MM.1S (cell line): Measurements from ENCODE around the gene FSD1.

Experiments used
- DNase-seq: peaks from one replicate; pipeline ENCODE4 v3.0.0-alpha.2; 2015
- H2AFZ ChIP-seq: fragments of 300-600 bp; sonication (generic); 2 replicates; pipeline ENCODE4 v1.6.0; 2016; ENCODE audit warnings: antibody characterized with exemption, low read length
- H3F3A ChIP-seq: fragments of 300-600 bp; sonication (generic); 2 replicates; pipeline ENCODE4 v1.6.1; 2016; ENCODE audit warnings: mild to moderate bottlenecking, antibody characterized with exemption, low read length, moderate library complexity, mixed read lengths; ENCODE audit not compliant: insufficient read depth
- H3K27ac ChIP-seq: fragments of 300-600 bp; sonication (generic); 2 replicates; pipeline ENCODE4 v1.5.1; 2016; ENCODE audit warnings: mild to moderate bottlenecking, low read length
- H3K27me3 ChIP-seq: fragments of 300-600 bp; sonication (generic); replicated peaks from 2 replicates; pipeline ENCODE4 v1.6.0; 2016; ENCODE audit warnings: low read length; ENCODE audit not compliant: insufficient read depth
- H3K36me3 ChIP-seq: fragments of 300-600 bp; sonication (generic); replicated peaks from 2 replicates; pipeline ENCODE4 v1.6.1; 2016; ENCODE audit warnings: mild to moderate bottlenecking, low read length, mixed read lengths; ENCODE audit not compliant: insufficient read depth
- H3K4me1 ChIP-seq: fragments of 300-600 bp; sonication (generic); 2 replicates; pipeline ENCODE4 v1.6.1; 2016; ENCODE audit warnings: low read length, mixed read lengths
- H3K4me2 ChIP-seq: fragments of 300-600 bp; sonication (generic); 2 replicates; pipeline ENCODE4 v1.6.0; 2016; ENCODE audit warnings: low read depth, low read length
- H3K4me3 ChIP-seq: fragments of 300-600 bp; sonication (generic); 2 replicates; pipeline ENCODE4 v1.5.1; 2016; ENCODE audit warnings: low read length, mixed read lengths
- H3K79me2 ChIP-seq: fragments of 300-600 bp; sonication (generic); 2 replicates; pipeline ENCODE4 v1.6.1; 2016; ENCODE audit warnings: mixed run types, low read length, mixed read lengths
- H3K9ac ChIP-seq: fragments of 300-600 bp; sonication (generic); 2 replicates; pipeline ENCODE4 v1.6.1; 2016; ENCODE audit warnings: low read length, mixed read lengths
- H3K9me2 ChIP-seq: fragments of 300-600 bp; sonication (generic); replicated peaks from 2 replicates; pipeline ENCODE4 v1.6.1; 2016; ENCODE audit warnings: mild to moderate bottlenecking, low read length, mixed read lengths; ENCODE audit not compliant: insufficient read depth
- H3K9me3 ChIP-seq: fragments of 300-600 bp; sonication (generic); replicated peaks from 2 replicates; pipeline ENCODE4 v1.6.1; 2016; ENCODE audit warnings: mild to moderate bottlenecking, low read length, mixed read lengths; ENCODE audit not compliant: insufficient read depth
- H4K20me1 ChIP-seq: fragments of 300-600 bp; sonication (generic); 2 replicates; pipeline ENCODE4 v1.6.1; 2016; ENCODE audit warnings: mild to moderate bottlenecking, low read length, moderate library complexity, mixed read lengths; ENCODE audit not compliant: insufficient read depth
- CTCF ChIP-seq: fragments of 300-600 bp; sonication (generic); IDR thresholded peaks from 2 replicates; pipeline ENCODE4 v1.5.1; 2016; ENCODE audit warnings: antibody characterized with exemption, low read length, mixed read lengths
- EZH2 ChIP-seq: fragments of 300-600 bp; sonication (generic); optimal IDR thresholded peaks from 2 replicates; pipeline ENCODE3; 2017; ENCODE audit warnings: low read depth, mild to moderate bottlenecking, antibody characterized with exemption, low read length, mixed read lengths
- EZH2phosphoT487 ChIP-seq: fragments of 300-600 bp; sonication (generic); IDR thresholded peaks from 2 replicates; pipeline ENCODE4 v1.6.1; 2018; ENCODE audit warnings: antibody characterized with exemption, low read length

Gene FSD1

GRCh38 chr19:4373013-4373367 lies 68.6 kb downstream of the FSD1 start:
- Histone ChIP-seq H3K79me2 (peaks cover 86% of the 10 kb centered on the region), H3K9me3 (no peaks in the 10 kb centered on the region), H3K4me3 (no peak overlapping the region), H3K9me2 (no peaks in the 10 kb centered on the region), H3K27me3 (no peaks in the 10 kb centered on the region), H4K20me1 (peaks cover 12% of the 10 kb centered on the region), H3K27ac (no peak overlapping the region), H3F3A (peaks cover 22% of the 10 kb centered on the region), H3K9ac (no peak overlapping the region), H2AFZ (no peak overlapping the region), H3K4me1 (peaks cover 29% of the 10 kb centered on the region), H3K36me3 (no peaks in the 10 kb centered on the region), H3K4me2 (no peak overlapping the region)
- TF ChIP-seq EZH2: no peak
- no peak for TF ChIP-seq CTCF
- TF ChIP-seq EZH2phosphoT487: no peak
- no peak for DNase-seq
